HEK293 (cell line): Measurements from ENCODE around the gene SGPL1.

ENCODE experiments used
- CTCF ChIA-PET: fragments of 350-600 bp; formaldehyde crosslinking; extraction: SDS; loops from one replicate; lab custom pipeline; 2021; ENCODE audit warnings: antibody characterized with exemption; lab: Yijun Ruan, JAX
- POLR2A ChIA-PET: fragments of 300-600 bp; formaldehyde crosslinking; extraction: SDS; loops from one replicate; lab custom pipeline; 2020; ENCODE audit warnings: antibody characterized with exemption, inconsistent platforms; lab: Yijun Ruan, JAX
- H3K27ac ChIP-seq: fragments of 200-500 bp; sonication (Bioruptor generic); 2 replicates; pipeline ENCODE4 v1.5.1; 2014; ENCODE audit warnings: low read depth, low read length, control low read depth, inconsistent platforms; ENCODE audit errors: extremely low read depth
- H3K36me3 ChIP-seq, 2 experiments: fragments of 200-500 bp in 1 of 2; sonication (Bioruptor generic) in 1 of 2; 1 replicate in 1 of 2; 2 replicates in 1 of 2; pipeline ENCODE4 v1.5.1; 2014 to 2017; ENCODE audit warnings: inconsistent platforms in 2 of 2, low read length in 2 of 2; ENCODE audit not compliant: control insufficient read depth in 2 of 2, insufficient read depth in 1 of 2
- H3K4me1 ChIP-seq: fragments of 200-500 bp; sonication (Bioruptor generic); 2 replicates; pipeline ENCODE4 v1.5.1; 2014; ENCODE audit warnings: mild to moderate bottlenecking, low read length, inconsistent platforms; ENCODE audit not compliant: control insufficient read depth, insufficient read depth
- H3K4me3 ChIP-seq: 2 replicates; pipeline ENCODE4 v1.5.1; 2011; ENCODE audit warnings: low read depth, mild to moderate bottlenecking, control low read depth, low read length, moderate library complexity
- H3K9me3 ChIP-seq: fragments of 200-500 bp; sonication (Bioruptor generic); 2 replicates; pipeline ENCODE4 v1.5.1; 2014; ENCODE audit warnings: low read depth, low read length, inconsistent platforms; ENCODE audit not compliant: control insufficient read depth, insufficient read depth
- ZNF548 ChIP-seq: fragments of 450-650 bp; formaldehyde crosslinking; IDR thresholded peaks from 2 replicates; pipeline ENCODE4 v1.5.1; 2016; ENCODE audit warnings: missing biosample characterization, missing genetic modification characterization
- TF ChIP-seq, protein P1 (sequence below): fragments of 450-650 bp; formaldehyde crosslinking; conservative IDR thresholded peaks from 2 replicates; pipeline ENCODE4 v1.5.1; 2016; ENCODE audit warnings: low read depth, missing biosample characterization, missing genetic modification characterization
- TF ChIP-seq, protein P2 (sequence below): fragments of 450-650 bp; formaldehyde crosslinking; IDR thresholded peaks from 2 replicates; pipeline ENCODE4 v1.5.1; 2016; ENCODE audit warnings: missing biosample characterization, missing genetic modification characterization
- TF ChIP-seq, protein P3 (sequence below): fragments of 450-650 bp; formaldehyde crosslinking; IDR thresholded peaks from 2 replicates; pipeline ENCODE4 v1.5.1; 2017; ENCODE audit warnings: missing biosample characterization, missing genetic modification characterization
- TF ChIP-seq, protein P4 (sequence below): fragments of 450-650 bp; formaldehyde crosslinking; IDR thresholded peaks from 2 replicates; pipeline ENCODE4 v1.5.1; 2017; ENCODE audit warnings: missing biosample characterization, missing genetic modification characterization

Gene SGPL1

DNA sequence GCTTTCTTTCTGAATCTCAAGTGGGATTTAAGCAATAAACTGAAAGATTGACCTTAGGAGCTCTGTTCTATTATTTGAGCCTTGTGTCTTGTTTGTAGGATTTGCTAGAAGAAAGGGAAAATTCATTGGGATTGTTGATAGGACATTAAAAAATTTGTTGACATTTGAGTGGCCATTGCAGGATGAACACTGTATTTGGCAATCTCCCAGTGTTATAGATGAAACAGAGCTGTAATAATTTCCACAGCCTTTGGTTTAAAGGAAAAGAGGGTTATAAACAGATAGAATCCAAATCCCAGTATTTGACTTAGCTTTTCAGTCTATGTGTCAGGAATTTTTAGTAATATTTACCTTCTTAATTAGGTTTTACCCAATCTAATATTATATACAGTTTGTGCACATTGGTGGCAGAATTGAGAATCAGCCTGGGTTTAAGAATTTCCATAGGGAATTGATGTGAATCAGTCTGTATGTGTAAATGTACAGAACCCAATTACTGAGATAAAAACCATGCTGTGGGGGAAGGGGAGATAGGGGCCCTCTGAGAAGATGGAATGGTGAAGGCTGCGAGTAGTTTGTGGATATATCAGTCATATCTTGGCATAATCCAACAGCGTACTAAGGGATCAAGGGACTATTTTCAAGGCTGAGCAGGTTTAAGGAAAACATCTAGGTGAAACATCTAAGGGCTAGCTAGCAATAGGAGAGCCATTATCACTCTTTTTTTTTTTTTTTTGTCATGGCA is 6.5 kb downstream of the SGPL1 start (continued):
- TF ChIP-seq, protein P1, sequence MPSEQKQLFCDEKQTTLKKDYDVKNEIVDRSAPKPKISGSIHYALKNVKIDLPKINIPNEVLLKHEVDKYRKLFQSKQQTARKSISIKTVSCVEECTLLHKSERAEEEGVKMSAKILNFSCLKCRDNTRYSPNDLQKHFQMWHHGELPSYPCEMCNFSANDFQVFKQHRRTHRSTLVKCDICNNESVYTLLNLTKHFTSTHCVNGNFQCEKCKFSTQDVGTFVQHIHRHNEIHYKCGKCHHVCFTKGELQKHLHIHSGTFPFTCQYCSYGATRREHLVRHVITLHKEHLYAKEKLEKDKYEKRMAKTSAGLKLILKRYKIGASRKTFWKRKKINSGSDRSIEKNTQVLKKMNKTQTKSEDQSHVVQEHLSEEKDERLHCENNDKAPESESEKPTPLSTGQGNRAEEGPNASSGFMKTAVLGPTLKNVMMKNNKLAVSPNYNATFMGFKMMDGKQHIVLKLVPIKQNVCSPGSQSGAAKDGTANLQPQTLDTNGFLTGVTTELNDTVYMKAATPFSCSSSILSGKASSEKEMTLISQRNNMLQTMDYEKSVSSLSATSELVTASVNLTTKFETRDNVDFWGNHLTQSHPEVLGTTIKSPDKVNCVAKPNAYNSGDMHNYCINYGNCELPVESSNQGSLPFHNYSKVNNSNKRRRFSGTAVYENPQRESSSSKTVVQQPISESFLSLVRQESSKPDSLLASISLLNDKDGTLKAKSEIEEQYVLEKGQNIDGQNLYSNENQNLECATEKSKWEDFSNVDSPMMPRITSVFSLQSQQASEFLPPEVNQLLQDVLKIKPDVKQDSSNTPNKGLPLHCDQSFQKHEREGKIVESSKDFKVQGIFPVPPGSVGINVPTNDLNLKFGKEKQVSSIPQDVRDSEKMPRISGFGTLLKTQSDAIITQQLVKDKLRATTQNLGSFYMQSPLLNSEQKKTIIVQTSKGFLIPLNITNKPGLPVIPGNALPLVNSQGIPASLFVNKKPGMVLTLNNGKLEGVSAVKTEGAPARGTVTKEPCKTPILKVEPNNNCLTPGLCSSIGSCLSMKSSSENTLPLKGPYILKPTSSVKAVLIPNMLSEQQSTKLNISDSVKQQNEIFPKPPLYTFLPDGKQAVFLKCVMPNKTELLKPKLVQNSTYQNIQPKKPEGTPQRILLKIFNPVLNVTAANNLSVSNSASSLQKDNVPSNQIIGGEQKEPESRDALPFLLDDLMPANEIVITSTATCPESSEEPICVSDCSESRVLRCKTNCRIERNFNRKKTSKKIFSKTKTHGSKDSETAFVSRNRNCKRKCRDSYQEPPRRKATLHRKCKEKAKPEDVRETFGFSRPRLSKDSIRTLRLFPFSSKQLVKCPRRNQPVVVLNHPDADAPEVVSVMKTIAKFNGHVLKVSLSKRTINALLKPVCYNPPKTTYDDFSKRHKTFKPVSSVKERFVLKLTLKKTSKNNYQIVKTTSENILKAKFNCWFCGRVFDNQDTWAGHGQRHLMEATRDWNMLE: no peak
- TF ChIP-seq, protein P2, sequence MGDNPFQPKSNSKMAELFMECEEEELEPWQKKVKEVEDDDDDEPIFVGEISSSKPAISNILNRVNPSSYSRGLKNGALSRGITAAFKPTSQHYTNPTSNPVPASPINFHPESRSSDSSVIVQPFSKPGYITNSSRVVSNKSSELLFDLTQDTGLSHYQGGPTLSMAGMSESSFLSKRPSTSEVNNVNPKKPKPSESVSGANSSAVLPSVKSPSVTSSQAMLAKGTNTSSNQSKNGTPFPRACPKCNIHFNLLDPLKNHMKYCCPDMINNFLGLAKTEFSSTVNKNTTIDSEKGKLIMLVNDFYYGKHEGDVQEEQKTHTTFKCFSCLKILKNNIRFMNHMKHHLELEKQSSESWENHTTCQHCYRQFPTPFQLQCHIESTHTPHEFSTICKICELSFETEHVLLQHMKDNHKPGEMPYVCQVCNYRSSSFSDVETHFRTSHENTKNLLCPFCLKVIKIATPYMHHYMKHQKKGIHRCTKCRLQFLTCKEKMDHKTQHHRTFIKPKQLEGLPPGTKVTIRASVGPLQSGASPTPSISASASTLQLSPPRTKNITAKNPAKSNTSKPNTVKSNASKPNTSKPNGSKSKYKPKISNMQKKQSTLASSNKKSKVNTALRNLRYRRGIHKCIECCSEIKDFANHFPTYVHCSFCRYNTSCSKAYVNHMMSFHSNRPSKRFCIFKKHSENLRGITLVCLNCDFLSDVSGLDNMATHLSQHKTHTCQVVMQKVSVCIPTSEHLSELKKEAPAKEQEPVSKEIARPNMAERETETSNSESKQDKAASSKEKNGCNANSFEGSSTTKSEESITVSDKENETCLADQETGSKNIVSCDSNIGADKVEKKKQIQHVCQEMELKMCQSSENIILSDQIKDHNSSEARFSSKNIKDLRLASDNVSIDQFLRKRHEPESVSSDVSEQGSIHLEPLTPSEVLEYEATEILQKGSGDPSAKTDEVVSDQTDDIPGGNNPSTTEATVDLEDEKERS (tag by site-specific recombination): no peak
- TF ChIP-seq, all 188 proteins: peak for 0

DNA sequence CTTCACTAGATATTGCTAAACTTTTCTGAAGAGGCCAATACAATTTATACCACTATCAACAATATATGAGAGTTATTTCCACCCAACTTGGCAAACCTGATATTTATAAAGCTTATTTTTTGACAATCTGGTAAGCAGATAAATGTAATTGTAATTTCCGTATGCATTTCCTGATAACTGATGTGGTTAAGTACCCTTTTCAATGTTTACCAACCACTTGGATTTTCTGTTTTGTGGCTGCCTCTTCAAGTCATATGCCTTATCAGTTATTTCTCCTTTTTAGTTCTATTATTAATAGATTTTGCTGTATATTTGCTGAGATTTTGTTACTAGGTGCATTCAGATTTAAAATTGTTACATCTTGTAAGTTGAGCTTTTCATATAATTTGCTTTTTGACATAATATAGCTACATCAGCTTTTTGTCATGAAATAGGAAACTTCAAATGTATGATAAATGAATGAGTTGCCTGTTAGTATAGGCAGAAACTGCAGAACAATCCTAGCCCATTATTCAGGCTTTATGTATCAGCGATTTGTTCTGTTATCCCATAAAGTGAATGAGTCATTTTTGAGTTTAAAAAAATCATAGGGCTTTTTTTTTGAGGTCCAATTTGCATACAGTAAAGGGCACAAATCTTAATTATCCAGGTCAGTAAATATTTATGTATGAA is 11.5 kb downstream of the SGPL1 start:
- TF ChIP-seq, protein P3, sequence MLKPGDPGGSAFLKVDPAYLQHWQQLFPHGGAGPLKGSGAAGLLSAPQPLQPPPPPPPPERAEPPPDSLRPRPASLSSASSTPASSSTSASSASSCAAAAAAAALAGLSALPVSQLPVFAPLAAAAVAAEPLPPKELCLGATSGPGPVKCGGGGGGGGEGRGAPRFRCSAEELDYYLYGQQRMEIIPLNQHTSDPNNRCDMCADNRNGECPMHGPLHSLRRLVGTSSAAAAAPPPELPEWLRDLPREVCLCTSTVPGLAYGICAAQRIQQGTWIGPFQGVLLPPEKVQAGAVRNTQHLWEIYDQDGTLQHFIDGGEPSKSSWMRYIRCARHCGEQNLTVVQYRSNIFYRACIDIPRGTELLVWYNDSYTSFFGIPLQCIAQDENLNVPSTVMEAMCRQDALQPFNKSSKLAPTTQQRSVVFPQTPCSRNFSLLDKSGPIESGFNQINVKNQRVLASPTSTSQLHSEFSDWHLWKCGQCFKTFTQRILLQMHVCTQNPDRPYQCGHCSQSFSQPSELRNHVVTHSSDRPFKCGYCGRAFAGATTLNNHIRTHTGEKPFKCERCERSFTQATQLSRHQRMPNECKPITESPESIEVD (tag by site-specific recombination): peak; percentile 24; the same call in 1 of the 2 replicates
- TF ChIP-seq ZNF548 (tag by site-specific recombination): no peak
- Histone ChIP-seq H3K4me1 (peaks cover 14% of the 10 kb centered on the region; the same call in 1 of the 2 replicates), H3K9me3 (no peaks in the 10 kb centered on the region), H3K4me3 (no peak overlapping the region), H3K27ac (no peak overlapping the region), H3K36me3 (peaks cover 0 to 13% of the 10 kb centered on the region in 2 experiments; a peak in 2 of 3 replicates)
- CTCF ChIA-PET: interaction anchor here (0.7 kb wide), 1 partner anchor 66 kb away, joined by 4 read pairs; no protein-coding TSS in a partner anchor
- POLR2A ChIA-PET: no interaction called here

DNA sequence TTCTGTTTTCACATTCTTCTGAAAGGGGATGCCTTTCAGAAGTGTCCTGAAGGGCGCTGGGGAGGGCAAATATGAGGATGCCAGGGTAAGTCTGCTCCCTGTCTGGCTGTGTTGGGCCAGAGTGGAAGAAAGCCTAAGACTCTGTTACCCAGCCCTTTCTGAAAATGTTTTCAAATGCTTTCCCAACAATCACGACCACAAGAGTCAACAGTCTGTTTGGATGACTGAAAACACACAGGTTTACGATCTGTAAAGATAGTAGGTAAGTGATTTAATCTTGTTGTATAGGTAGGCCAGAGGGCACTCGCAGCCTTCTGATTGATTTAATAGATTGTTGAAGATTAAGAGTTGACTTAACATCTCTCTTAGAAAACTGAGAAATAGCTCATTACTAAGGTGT is 13.2 kb downstream of the SGPL1 start:
- ChIA-PET CTCF (interaction anchor here (0.7 kb wide), 1 partner anchor 70 kb away, joined by 4 read pairs; no protein-coding TSS in a partner anchor), POLR2A (no interaction called here)
- H3K4me1 ChIP-seq: peaks cover 14% of the 10 kb centered on the region; the same call in 1 of the 2 replicates
- peaks cover 0 to 13% of the 10 kb centered on the region in 2 experiments; a peak in 2 of 3 replicates for H3K36me3 ChIP-seq
- H3K4me3 ChIP-seq: no peak overlapping the region
- H3K27ac ChIP-seq: no peak overlapping the region
- TF ChIP-seq, protein P4, sequence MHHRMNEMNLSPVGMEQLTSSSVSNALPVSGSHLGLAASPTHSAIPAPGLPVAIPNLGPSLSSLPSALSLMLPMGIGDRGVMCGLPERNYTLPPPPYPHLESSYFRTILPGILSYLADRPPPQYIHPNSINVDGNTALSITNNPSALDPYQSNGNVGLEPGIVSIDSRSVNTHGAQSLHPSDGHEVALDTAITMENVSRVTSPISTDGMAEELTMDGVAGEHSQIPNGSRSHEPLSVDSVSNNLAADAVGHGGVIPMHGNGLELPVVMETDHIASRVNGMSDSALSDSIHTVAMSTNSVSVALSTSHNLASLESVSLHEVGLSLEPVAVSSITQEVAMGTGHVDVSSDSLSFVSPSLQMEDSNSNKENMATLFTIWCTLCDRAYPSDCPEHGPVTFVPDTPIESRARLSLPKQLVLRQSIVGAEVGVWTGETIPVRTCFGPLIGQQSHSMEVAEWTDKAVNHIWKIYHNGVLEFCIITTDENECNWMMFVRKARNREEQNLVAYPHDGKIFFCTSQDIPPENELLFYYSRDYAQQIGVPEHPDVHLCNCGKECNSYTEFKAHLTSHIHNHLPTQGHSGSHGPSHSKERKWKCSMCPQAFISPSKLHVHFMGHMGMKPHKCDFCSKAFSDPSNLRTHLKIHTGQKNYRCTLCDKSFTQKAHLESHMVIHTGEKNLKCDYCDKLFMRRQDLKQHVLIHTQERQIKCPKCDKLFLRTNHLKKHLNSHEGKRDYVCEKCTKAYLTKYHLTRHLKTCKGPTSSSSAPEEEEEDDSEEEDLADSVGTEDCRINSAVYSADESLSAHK (tag by site-specific recombination): no peak
- TF ChIP-seq, protein P3 (tag by site-specific recombination): peak; percentile 38; the same call in 1 of the 2 replicates
- H3K9me3 ChIP-seq: no peaks in the 10 kb centered on the region
